Caco-2 (cell line): ENCODE results near the gene SLC35G1. TPM values are rescaled to one million over a fixed set of nuclear protein-coding genes. Genes with fewer than 3 reads are reported as not detected.
A peak's percentile ranks its signal among the peaks of the same experiment; 100 is the strongest.

Experiments used
- BruUV-seq: library from RNA; stranded (reverse); fragments of 400-500 nt; replicated peaks from 2 replicates; lab custom pipeline; 2021; lab: Mats Ljungman, UMichigan
- CTCF ChIA-PET: fragments of 300-600 bp; sonication (Branson Sonifier 250); formaldehyde crosslinking; loops from one replicate; lab custom pipeline; 2022; ENCODE audit warnings: antibody characterized with exemption; lab: Charles Lee
- POLR2A ChIA-PET: fragments of 300-600 bp; sonication (Branson Sonifier 250); formaldehyde crosslinking; loops from one replicate; lab custom pipeline; 2022; ENCODE audit warnings: antibody characterized with exemption; lab: Charles Lee
- DNase-seq, 2 experiments: peaks; one replicate each; pipeline versions ENCODE4 v3.0.0 to v3.0.0-alpha.2; 2020 to 2022
- H3K27me3 ChIP-seq: replicated peaks from 2 replicates; pipeline ENCODE4 v1.6.0; 2011; ENCODE audit warnings: low read length; ENCODE audit not compliant: control insufficient read depth, insufficient read depth
- H3K36me3 ChIP-seq: 2 replicates; pipeline ENCODE4 v1.5.1; 2011; ENCODE audit warnings: low read length; ENCODE audit not compliant: control insufficient read depth, insufficient read depth
- H3K4me1 ChIP-seq: fragments of 250-450 bp; sonication (Bioruptor Pico); 2 replicates; pipeline ENCODE4 v1.5.1; 2020; ENCODE audit warnings: mild to moderate bottlenecking
- H3K4me3 ChIP-seq: 2 replicates; pipeline ENCODE4 v1.5.1; 2011; ENCODE audit warnings: low read depth, mild to moderate bottlenecking, control low read depth, low read length
- H3K9me3 ChIP-seq: fragments of 250-450 bp; sonication (Bioruptor Pico); 2 replicates; pipeline ENCODE4 v1.5.1; 2020; ENCODE audit warnings: mild to moderate bottlenecking, moderate library complexity
- H3K27ac Mint-ChIP-seq: one replicate; pipeline ENCODE4 v1.8.0; 2022; ENCODE audit warnings: mixed read lengths; ENCODE audit not compliant: unreplicated experiment
- H3K27me3 Mint-ChIP-seq: one replicate; pipeline ENCODE4 v1.8.0; 2022; ENCODE audit warnings: mixed read lengths; ENCODE audit not compliant: insufficient read depth, unreplicated experiment
- H3K36me3 Mint-ChIP-seq: one replicate; pipeline ENCODE4 v1.8.0; 2022; ENCODE audit warnings: mild to moderate bottlenecking, mixed read lengths; ENCODE audit not compliant: insufficient read depth, unreplicated experiment
- H3K4me1 Mint-ChIP-seq: one replicate; pipeline ENCODE4 v1.8.0; 2022; ENCODE audit warnings: low read depth, mixed read lengths; ENCODE audit not compliant: unreplicated experiment
- H3K4me3 Mint-ChIP-seq: one replicate; pipeline ENCODE4 v1.8.0; 2022; ENCODE audit warnings: mild to moderate bottlenecking, moderate library complexity, mixed read lengths; ENCODE audit not compliant: unreplicated experiment
- H3K9me3 Mint-ChIP-seq: one replicate; pipeline ENCODE4 v1.8.0; 2022; ENCODE audit warnings: mixed read lengths; ENCODE audit not compliant: unreplicated experiment
- CTCF ChIP-seq, 2 experiments: fragments of 200-600 bp in 1 of 2; IDR thresholded peaks; 1 replicate in 1 of 2; 2 replicates in 1 of 2; pipeline versions ENCODE4 v1.5.1 to v1.8.0; 2011 to 2022; ENCODE audit warnings: antibody characterized with exemption in 1 of 2, control low read depth in 1 of 2, inconsistent platforms in 1 of 2, low read depth in 1 of 2, low read length in 1 of 2, mild to moderate bottlenecking in 1 of 2, moderate library complexity in 1 of 2; ENCODE audit not compliant: insufficient read depth in 1 of 2, severe bottlenecking in 1 of 2, unreplicated experiment in 1 of 2
- intact Hi-C: fragments of 100-400 bp; cut with micrococcal nuclease; formaldehyde crosslinking; loops from one replicate; pipeline ENCODE4 v1.10.0; 2022; ENCODE audit not compliant: unreplicated experiment
- total RNA-seq: library from RNA; stranded (reverse); gene quantifications from 2 replicates; pipeline ENCODE4 v1.2.3, GENCODE V29; 2022

The SLC35G1 gene
- total RNA-seq, 1 experiment from 2014 or later: 11.0 TPM

DNA sequence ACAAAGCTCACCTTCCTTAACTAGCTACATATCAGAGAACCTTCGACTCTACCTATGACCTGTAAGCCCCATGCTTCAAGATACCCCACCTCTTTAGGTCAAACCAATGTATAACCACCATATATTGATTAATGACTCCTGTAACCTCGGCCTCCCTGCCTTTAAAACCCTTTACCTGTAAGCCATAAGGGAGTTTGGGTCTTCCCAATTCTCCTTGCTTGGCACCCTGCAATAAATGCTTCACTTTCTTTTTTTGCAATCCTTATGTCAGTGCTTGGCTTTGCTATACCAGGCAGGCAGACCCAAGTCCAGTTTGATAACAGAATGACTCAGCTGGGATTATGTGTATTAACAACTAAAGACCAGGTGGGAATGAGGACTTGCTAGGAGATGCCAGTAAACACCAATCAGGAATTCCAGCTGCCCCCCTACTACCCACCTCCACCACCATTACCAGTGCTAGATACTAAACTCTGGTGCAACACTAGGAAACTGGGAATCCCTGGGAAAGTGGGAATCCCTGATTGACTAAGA, 22.0 kb upstream of the SLC35G1 start:
- no peaks in the 10 kb centered on the region for H3K36me3 Mint-ChIP-seq
- no peaks in the 10 kb centered on the region for H3K9me3 Mint-ChIP-seq
- intact Hi-C loops: no loop called here
- no peak for DNase-seq
- peaks cover 5% of the 10 kb centered on the region for H3K27me3 Mint-ChIP-seq
- peaks cover 38% of the 10 kb centered on the region for H3K4me1 ChIP-seq
- no peak for TF ChIP-seq CTCF (IDR thresholded peaks at IDR 0.05; ENCODE audit: insufficient read depth in 1 of 2, low read depth in 1 of 2, low read length in 1 of 2, severe bottlenecking in 1 of 2, unreplicated experiment in 1 of 2)
- peaks cover 23% of the 10 kb centered on the region for H3K4me1 Mint-ChIP-seq
- BruUV-seq: no TSS peak
- no peak overlapping the region for H3K4me3 Mint-ChIP-seq
- no peaks in the 10 kb centered on the region for H3K36me3 ChIP-seq
- H3K4me3 ChIP-seq: no peak overlapping the region
- H3K27me3 ChIP-seq: no peaks in the 10 kb centered on the region
- H3K27ac Mint-ChIP-seq: peak overlapping the region; percentile 69
- H3K9me3 ChIP-seq: no peaks in the 10 kb centered on the region
- CTCF ChIA-PET: no interaction called here
- POLR2A ChIA-PET: no interaction called here

- no TSS peak for BruUV-seq
- peak overlapping the region; percentile 28 for H3K27ac Mint-ChIP-seq
- Histone ChIP-seq H3K36me3 (no peaks in the 10 kb centered on the region), H3K9me3 (no peaks in the 10 kb centered on the region), H3K4me1 (peaks cover 38% of the 10 kb centered on the region), H3K4me3 (no peak overlapping the region), H3K27me3 (no peaks in the 10 kb centered on the region)
- DNase-seq: no peak
- H3K36me3 Mint-ChIP-seq: no peaks in the 10 kb centered on the region
- POLR2A ChIA-PET: no interaction called here
- CTCF ChIA-PET: no interaction called here
- H3K9me3 Mint-ChIP-seq: no peaks in the 10 kb centered on the region
- intact Hi-C loops: no loop called here
- H3K4me1 Mint-ChIP-seq: peaks cover 23% of the 10 kb centered on the region
- TF ChIP-seq CTCF (IDR thresholded peaks at IDR 0.05; ENCODE audit: insufficient read depth in 1 of 2, low read depth in 1 of 2, low read length in 1 of 2, severe bottlenecking in 1 of 2, unreplicated experiment in 1 of 2): no peak
- H3K27me3 Mint-ChIP-seq: peaks cover 3% of the 10 kb centered on the region
- no peak overlapping the region for H3K4me3 Mint-ChIP-seq
Measured at GRCh38 chr10:93872375-93873158, 21.2 kb upstream of the SLC35G1 start.

- TF ChIP-seq CTCF (IDR thresholded peaks at IDR 0.05; ENCODE audit: insufficient read depth in 1 of 2, low read depth in 1 of 2, low read length in 1 of 2, severe bottlenecking in 1 of 2, unreplicated experiment in 1 of 2): no peak
- intact Hi-C loops: no loop called here
- Mint-ChIP-seq H3K4me3 (no peak overlapping the region), H3K36me3 (no peaks in the 10 kb centered on the region), H3K27me3 (no peaks in the 10 kb centered on the region), H3K27ac (peak overlapping the region; percentile 58), H3K4me1 (peaks cover 23% of the 10 kb centered on the region), H3K9me3 (no peaks in the 10 kb centered on the region)
- H3K4me1 ChIP-seq: peaks cover 38% of the 10 kb centered on the region
- no peaks in the 10 kb centered on the region for H3K27me3 ChIP-seq
- ChIA-PET POLR2A (no interaction called here), CTCF (no interaction called here)
- H3K36me3 ChIP-seq: no peaks in the 10 kb centered on the region
- no peak for DNase-seq
- no peaks in the 10 kb centered on the region for H3K9me3 ChIP-seq
- no peak overlapping the region for H3K4me3 ChIP-seq
- BruUV-seq: no TSS peak
Measured at GRCh38 chr10:93873420-93874115, 20.2 kb upstream of the SLC35G1 start.
